Heart left ventricle (tissue), 13 donors: ENCODE results near the gene NTHL1.

Source experiments
- CTCF ChIP-seq, 12 donors: fragments of 200-600 bp; sonication (generic) in 4 of 12; IDR thresholded peaks; one replicate each; pipeline versions ENCODE4 v1.5.0 to v1.8.0; 2018 to 2022; ENCODE audit warnings: antibody characterized with exemption in 12 of 12, mild to moderate bottlenecking in 5 of 12
- POLR2A ChIP-seq, 2 donors: fragments of 450-650 bp; IDR thresholded peaks; one replicate each; pipeline ENCODE4 v1.6.1; 2017; ENCODE audit warnings: antibody characterized with exemption in 2 of 2, mild to moderate bottlenecking in 2 of 2, moderate library complexity in 2 of 2
- donor health status: ischemic (EF 13 %, LVEDD 7.1; RV severe dilation, severe dysfunction).
- donor health status: DM: no; HTN: yes; CAD: no.
- donor health status: DM: no; HTN: no; CAD: no.
- donor health status: ischemic (EF 25% LVEDD 6.9; RV normal size, moderate dysfunction).
- donor health status: ischemic (EF 25% LVEDD 5.7; RV mildly dilated, moderate dysfunction).
- donor health status: ischemic (EF 35%, LVEDD 5.7; RV mildly dilated, moderate dysfunction).
- donor health status: nonischemic (EF 11% LVEDD 7.7; RV severe dilation, severe dysfunction).
- donor health status: DM: yes; HTN: yes; CAD: no.
- donor health status: PGD.
- donor health status: ischemic (EF 29% LVEDD 5.4; RV normal size, mild dysfunction).
- donor health status: nonischemic (EF 23%, LVEDD 6.1; RV moderate dilation, normal function).

- TF ChIP-seq POLR2A (IDR thresholded peaks at IDR 0.05): no peak
- no peak for TF ChIP-seq CTCF (IDR thresholded peaks at IDR 0.05)
Measured at GRCh38 chr16:2015947-2016208, 31.8 kb downstream of the NTHL1 start.
